ENCODE results near the gene SLFN5. TPM values are rescaled to one million over a fixed set of nuclear protein-coding genes. Genes with fewer than 3 reads are reported as not detected.

SLFN5 gene
- total and polyA plus RNA-seq, 2 of the 4 experiments (the other 2 are of a cell fraction) = 13.0 to 48.9 TPM

DNA sequence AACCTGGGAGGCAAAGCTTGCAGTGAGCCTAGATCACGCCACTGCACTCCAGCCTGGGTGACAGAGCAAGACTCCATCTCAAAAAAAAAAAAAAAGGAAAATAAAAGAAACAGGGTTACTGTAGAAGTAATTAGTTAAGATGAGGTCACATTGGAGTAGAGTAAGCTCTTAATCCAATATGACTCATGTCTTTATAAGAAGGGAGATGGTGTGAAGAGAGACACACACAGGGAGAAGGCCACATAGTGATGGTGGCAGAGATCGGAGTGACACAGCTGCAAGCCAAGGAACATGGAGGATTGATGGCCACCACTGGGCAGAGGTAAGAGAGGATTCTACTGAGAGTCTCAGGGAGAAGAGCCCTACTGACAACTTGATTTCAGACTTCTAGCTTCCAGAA lies 15.3 kb upstream of the SLFN5 start:
- no peaks in the 10 kb centered on the region for H4K20me1 ChIP-seq (ENCODE audit: insufficient read depth, low read length)
- TF ChIP-seq RCOR1 (IDR thresholded peaks at IDR 0.05; ENCODE audit: insufficient replicate concordance, low read length) = no peak
- TF ChIP-seq BHLHE40 (IDR thresholded peaks at IDR 0.05; ENCODE audit: low read depth, low read length) = no peak
- TF ChIP-seq, protein P1, sequence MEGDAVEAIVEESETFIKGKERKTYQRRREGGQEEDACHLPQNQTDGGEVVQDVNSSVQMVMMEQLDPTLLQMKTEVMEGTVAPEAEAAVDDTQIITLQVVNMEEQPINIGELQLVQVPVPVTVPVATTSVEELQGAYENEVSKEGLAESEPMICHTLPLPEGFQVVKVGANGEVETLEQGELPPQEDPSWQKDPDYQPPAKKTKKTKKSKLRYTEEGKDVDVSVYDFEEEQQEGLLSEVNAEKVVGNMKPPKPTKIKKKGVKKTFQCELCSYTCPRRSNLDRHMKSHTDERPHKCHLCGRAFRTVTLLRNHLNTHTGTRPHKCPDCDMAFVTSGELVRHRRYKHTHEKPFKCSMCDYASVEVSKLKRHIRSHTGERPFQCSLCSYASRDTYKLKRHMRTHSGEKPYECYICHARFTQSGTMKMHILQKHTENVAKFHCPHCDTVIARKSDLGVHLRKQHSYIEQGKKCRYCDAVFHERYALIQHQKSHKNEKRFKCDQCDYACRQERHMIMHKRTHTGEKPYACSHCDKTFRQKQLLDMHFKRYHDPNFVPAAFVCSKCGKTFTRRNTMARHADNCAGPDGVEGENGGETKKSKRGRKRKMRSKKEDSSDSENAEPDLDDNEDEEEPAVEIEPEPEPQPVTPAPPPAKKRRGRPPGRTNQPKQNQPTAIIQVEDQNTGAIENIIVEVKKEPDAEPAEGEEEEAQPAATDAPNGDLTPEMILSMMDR (conservative IDR thresholded peaks at IDR 0.05; ENCODE audit: low read depth, low read length) = no peak
- no peak for TF ChIP-seq RFX5 (IDR thresholded peaks at IDR 0.05; ENCODE audit: low read depth, low read length)
- TF ChIP-seq MAFK (IDR thresholded peaks at IDR 0.05; ENCODE audit: low read depth, low read length) = no peak
- no peak for TF ChIP-seq SMC3 (IDR thresholded peaks at IDR 0.05; ENCODE audit: low read depth, low read length)
- TF ChIP-seq FOS (IDR thresholded peaks at IDR 0.05; ENCODE audit: low read depth, low read length) = no peak
- TF ChIP-seq, protein P2, sequence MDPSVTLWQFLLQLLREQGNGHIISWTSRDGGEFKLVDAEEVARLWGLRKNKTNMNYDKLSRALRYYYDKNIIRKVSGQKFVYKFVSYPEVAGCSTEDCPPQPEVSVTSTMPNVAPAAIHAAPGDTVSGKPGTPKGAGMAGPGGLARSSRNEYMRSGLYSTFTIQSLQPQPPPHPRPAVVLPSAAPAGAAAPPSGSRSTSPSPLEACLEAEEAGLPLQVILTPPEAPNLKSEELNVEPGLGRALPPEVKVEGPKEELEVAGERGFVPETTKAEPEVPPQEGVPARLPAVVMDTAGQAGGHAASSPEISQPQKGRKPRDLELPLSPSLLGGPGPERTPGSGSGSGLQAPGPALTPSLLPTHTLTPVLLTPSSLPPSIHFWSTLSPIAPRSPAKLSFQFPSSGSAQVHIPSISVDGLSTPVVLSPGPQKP (IDR thresholded peaks at IDR 0.05; ENCODE audit: borderline replicate concordance, low read depth, low read length) = no peak
- no peak for TF ChIP-seq MAZ (IDR thresholded peaks at IDR 0.05; ENCODE audit: borderline replicate concordance, low read depth, low read length)
- TF ChIP-seq POLR2A (IDR thresholded peaks at IDR 0.05; ENCODE audit: low read depth, low read length) = no peak
- no peak for TF ChIP-seq NFE2L2 (IDR thresholded peaks at IDR 0.05; ENCODE audit: low read depth, low read length)
- no peak for TF ChIP-seq RAD21 (IDR thresholded peaks at IDR 0.05; ENCODE audit: low read length)
- H4K91ac ChIP-seq (ENCODE audit: insufficient read depth, low read depth, low read length) = no peak overlapping the region
- no peak overlapping the region for H3K4me2 ChIP-seq (ENCODE audit: low read depth, low read length)
- no peak overlapping the region for H2BK15ac ChIP-seq (ENCODE audit: low read depth, low read length)
- H2BK120ac ChIP-seq (ENCODE audit: low read depth, low read length) = no peak overlapping the region
- no peak overlapping the region for H2BK20ac ChIP-seq (ENCODE audit: low read depth, low read length)
- no peak overlapping the region for H3K23ac ChIP-seq (ENCODE audit: low read depth, low read length)
- no peak overlapping the region for H2AK5ac ChIP-seq (ENCODE audit: low read depth, low read length)
- dilution Hi-C loops (cut with HindIII; ENCODE audit: low sequenced_read_pairs, unreplicated experiment) (no loop called here), in situ Hi-C loops (cut with MboI; ENCODE audit: low sequenced_read_pairs) (no loop called here), intact Hi-C loops (cut with micrococcal nuclease) (no loop called here)
- ChIA-PET CTCF (no interaction called here), POLR2A (ENCODE audit: unreplicated experiment) (no interaction called here)
- H3K36me3 ChIP-seq (ENCODE audit: control insufficient read depth, insufficient read depth, low read length) = no peaks in the 10 kb centered on the region
- no peaks in the 10 kb centered on the region for H3K9me1 ChIP-seq (ENCODE audit: insufficient read depth, low read length)
- H3K9me3 ChIP-seq (ENCODE audit: control insufficient read depth, insufficient read depth, low read length) = 0 out of 2 replicates have a peak, but pooled peaks cover 1% of the 10 kb centered on the region
- peaks cover 4% of the 10 kb centered on the region for H3K27me3 ChIP-seq (ENCODE audit: control insufficient read depth, insufficient read depth, low read length)
- H2AFZ ChIP-seq (replicated peaks; ENCODE audit: low read length, poor library complexity) = no peak overlapping the region
- ATAC-seq (ENCODE audit: low read depth) = no peak
- H3K27ac ChIP-seq (ENCODE audit: insufficient read depth, low read length) = no peak overlapping the region
- H4K8ac ChIP-seq (ENCODE audit: low read depth in 2 of 2, low read length in 2 of 2) = no peak overlapping the region
- no peak for DNase-seq
- H3K18ac ChIP-seq (ENCODE audit: low read depth, low read length) = no peak overlapping the region
- H4K5ac ChIP-seq (ENCODE audit: low read depth, low read length) = no peak overlapping the region
- H3K9ac ChIP-seq (ENCODE audit: low read depth, low read length) = no peak overlapping the region
- WGBS, 2 experiments (ENCODE audit: extremely low coverage in 2 of 2, insufficient read length in 1 of 2) = 100% methylated on average over 1 of the region's 2 CpGs; no CpG with 5 or more reads in 1 of the 2 experiments
- no peak overlapping the region for H2AK9ac ChIP-seq (replicated peaks; ENCODE audit: low read depth, low read length, poor library complexity)
- H3K14ac ChIP-seq (replicated peaks; ENCODE audit: low read depth, low read length) = no peak overlapping the region
- no peaks in the 10 kb centered on the region for H3K79me1 ChIP-seq (ENCODE audit: low read depth in 1 of 2, low read length in 2 of 2)
- no peak overlapping the region for H3K4ac ChIP-seq (ENCODE audit: low read depth, low read length)
- H3K56ac ChIP-seq (ENCODE audit: extremely low read depth, insufficient read depth, low read length) = no peak overlapping the region
- no peak overlapping the region for H2BK5ac ChIP-seq (ENCODE audit: low read depth, low read length, poor library complexity, severe bottlenecking)
- H3K4me1 ChIP-seq (ENCODE audit: control insufficient read depth, insufficient read depth, low read length) = no peaks in the 10 kb centered on the region
- no peak overlapping the region for H3K4me3 ChIP-seq (ENCODE audit: insufficient read depth, low read depth, low read length)
- BruUV-seq (replicated peaks) = no TSS peak
